Measurements from ENCODE around the gene HIP1R.

The HIP1R gene

DNA sequence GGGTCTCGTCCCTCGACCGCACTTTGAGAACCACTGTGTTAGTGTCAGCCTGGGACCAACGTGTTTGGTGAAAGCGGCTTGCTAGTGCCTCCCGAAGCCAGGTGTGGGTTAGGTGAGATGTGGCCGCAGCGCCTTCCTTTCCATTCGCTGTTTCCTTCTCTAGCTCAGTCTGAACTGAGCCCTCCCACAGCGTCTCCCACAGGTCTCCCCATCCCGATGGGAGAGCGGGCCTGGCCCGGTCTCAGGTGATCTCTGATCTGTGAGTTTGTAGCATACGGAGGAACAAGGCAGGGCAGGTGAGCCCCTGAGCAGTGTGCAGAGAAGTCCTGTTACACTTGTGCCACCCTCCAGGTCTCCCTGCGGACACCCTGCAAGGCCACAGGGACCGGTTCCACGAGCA is 19.3 kb downstream of the HIP1R start:
- no peak overlapping the region for H3K27ac ChIP-seq
- no peak for DNase-seq (ENCODE audit: low spot score)
- no peak overlapping the region for H3K4me3 ChIP-seq
- TF ChIP-seq, protein P1, sequence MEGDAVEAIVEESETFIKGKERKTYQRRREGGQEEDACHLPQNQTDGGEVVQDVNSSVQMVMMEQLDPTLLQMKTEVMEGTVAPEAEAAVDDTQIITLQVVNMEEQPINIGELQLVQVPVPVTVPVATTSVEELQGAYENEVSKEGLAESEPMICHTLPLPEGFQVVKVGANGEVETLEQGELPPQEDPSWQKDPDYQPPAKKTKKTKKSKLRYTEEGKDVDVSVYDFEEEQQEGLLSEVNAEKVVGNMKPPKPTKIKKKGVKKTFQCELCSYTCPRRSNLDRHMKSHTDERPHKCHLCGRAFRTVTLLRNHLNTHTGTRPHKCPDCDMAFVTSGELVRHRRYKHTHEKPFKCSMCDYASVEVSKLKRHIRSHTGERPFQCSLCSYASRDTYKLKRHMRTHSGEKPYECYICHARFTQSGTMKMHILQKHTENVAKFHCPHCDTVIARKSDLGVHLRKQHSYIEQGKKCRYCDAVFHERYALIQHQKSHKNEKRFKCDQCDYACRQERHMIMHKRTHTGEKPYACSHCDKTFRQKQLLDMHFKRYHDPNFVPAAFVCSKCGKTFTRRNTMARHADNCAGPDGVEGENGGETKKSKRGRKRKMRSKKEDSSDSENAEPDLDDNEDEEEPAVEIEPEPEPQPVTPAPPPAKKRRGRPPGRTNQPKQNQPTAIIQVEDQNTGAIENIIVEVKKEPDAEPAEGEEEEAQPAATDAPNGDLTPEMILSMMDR (IDR thresholded peaks at IDR 0.05): no peak

DNA sequence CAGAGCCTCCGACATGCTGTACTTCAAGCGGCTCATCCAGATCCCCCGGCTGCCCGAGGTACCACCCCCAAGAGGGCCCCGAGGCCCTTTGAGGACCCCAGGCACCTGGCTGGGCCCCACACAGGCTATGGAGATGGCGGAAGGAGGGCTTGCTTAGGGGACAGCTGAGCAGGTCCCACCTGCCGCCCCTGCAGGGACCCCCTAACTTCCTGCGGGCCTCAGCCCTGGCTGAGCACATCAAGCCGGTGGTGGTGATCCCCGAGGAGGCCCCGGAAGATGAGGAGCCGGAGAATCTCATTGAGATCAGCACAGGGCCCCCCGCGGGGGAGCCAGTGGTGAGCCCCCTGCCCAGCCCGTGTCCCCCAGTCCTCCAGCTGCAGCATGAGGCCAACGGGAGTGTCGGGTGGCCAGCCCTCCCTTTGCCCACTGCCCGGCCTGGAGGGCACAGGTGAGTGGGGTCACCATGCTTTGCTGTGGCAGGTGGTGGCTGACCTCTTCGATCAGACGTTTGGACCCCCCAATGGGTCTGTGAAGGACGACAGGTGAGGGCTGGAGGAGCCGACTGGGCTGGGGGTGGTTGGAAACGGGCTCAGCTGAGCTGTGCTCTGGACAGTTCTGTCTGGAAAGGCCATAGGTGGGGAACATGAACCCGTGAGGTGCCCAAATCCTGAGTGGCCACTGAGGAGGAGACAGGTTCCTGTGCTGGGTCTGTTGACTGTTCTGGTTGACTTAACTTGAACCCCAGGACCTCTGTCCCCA is 20.0 kb downstream of the HIP1R start:
- TF ChIP-seq, protein P1 (IDR thresholded peaks at IDR 0.05): no peak
- no peak for DNase-seq (ENCODE audit: low spot score)
- Histone ChIP-seq H3K27ac (no peak overlapping the region), H3K4me3 (no peak overlapping the region)

DNA sequence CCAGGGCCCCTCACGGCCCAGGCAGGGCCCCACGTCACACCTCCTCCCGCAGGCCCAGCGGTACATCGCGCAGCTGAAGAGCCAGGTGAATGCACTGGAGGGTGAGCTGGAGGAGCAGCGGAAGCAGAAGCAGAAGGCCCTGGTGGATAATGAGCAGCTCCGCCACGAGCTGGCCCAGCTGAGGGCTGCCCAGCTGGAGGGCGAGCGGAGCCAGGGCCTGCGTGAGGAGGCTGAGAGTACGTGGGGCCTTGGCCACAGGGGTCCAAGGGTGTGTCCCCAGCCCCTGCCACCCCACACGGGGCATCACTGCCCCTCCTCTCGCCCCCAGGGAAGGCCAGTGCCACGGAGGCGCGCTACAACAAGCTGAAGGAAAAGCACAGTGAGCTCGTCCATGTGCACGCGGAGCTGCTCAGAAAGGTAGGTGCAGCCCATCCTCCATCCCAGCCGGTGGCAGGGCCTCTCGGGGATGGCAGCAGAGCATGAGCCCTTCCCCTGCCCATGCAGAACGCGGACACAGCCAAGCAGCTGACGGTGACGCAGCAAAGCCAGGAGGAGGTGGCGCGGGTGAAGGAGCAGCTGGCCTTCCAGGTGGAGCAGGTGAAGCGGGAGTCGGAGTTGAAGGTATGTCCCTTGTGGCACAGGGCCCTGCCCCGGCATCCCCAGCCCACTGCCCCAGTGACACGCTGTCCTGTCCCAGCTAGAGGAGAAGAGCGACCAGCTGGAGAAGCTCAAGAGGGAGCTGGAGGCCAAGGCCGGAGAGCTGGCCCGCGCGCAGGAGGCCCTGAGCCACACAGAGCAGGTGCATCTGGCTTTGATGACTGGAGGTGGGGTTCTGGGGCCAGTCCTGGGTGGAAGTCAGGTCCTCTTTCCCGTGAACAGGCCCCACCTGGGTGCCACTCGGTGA is 20.9 kb downstream of the HIP1R start:
- TF ChIP-seq, protein P1 (IDR thresholded peaks at IDR 0.05): no peak
- no peak for DNase-seq (ENCODE audit: low spot score)
- H3K27ac ChIP-seq: no peak overlapping the region
- H3K4me3 ChIP-seq: no peak overlapping the region

DNA sequence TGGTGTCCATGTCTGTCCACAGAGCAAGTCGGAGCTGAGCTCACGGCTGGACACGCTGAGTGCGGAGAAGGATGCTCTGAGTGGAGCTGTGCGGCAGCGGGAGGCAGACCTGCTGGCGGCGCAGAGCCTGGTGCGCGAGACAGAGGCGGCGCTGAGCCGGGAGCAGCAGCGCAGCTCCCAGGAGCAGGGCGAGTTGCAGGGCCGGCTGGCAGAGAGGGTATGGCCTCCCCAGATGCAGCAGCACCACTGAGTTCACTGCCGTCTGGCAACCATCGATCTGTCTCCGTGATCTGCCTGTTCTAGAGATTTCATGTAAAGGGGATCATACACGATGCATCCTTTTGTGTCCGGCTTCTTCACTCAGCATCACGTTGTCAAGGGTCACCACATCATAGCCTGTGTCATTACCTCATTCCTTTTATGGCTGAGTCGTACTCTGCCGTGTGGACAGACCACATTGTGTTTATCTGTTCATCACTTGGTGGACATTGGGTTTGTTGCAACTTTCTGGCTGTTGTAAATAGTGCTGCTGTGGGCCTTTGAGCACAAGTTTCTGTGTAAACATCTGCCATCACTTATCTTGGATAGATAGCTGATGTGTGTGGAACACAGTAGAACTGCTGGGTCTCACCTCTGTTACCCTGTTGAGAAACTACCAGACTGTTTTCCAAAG is 21.9 kb downstream of the HIP1R start:
- no peak for DNase-seq (ENCODE audit: low spot score)
- H3K27ac ChIP-seq: no peak overlapping the region
- no peak overlapping the region for H3K4me3 ChIP-seq
- TF ChIP-seq, protein P1 (IDR thresholded peaks at IDR 0.05): no peak

DNA sequence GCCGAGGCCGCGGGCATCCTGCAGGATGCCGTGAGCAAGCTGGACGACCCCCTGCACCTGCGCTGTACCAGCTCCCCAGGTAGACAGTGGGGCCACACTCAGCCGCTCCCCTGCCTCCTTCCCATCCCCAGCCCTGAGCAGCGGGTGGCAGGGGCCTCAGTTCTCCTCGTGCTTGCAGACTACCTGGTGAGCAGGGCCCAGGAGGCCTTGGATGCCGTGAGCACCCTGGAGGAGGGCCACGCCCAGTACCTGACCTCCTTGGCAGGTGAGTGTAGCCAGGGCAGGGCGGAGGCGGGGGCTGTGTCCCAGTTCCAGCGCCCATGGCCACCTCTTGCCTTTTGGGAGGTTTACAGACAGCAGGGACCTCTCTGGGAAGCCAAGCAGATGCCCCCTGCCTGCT is 22.9 kb downstream of the HIP1R start:
- H3K27ac ChIP-seq: no peak overlapping the region
- no peak for DNase-seq (ENCODE audit: low spot score)
- TF ChIP-seq, protein P1 (IDR thresholded peaks at IDR 0.05): no peak

DNA sequence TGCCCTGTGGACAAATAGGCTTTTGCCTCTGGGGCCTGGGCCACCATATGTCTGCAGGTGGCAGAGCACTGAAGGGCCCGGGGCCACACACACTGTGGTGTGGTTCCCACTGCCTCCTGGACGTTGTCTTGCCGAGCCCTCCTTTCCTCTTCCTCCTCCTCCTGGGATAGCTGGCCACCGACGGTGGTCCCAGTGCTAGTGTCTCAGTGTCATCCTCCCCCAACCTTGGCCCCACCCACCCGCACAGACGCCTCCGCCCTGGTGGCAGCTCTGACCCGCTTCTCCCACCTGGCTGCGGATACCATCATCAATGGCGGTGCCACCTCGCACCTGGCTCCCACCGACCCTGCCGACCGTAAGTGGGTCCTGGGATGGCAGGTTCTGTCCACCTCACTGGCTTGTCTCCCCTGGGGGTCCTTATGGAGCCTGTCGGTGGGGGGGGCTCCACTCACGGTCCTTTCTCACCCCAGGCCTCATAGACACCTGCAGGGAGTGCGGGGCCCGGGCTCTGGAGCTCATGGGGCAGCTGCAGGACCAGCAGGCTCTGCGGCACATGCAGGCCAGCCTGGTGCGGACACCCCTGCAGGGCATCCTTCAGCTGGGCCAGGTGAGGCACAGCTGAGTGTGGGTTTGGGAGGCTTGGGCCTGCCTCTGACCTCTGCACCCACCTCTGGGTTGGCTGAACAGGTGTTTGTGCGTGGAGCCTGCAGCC is 23.5 kb downstream of the HIP1R start:
- DNase-seq (ENCODE audit: low spot score): no peak
- TF ChIP-seq, protein P1 (IDR thresholded peaks at IDR 0.05): no peak
- H3K27ac ChIP-seq: no peak overlapping the region
- no peak overlapping the region for H3K4me3 ChIP-seq

More for the DNA sequence above, 22.9 kb downstream of the HIP1R start:
- H3K4me3 ChIP-seq: no peak overlapping the region
